HG03103 (cell line): ENCODE measurements around the gene CDKN2B-AS1.

Experiments
- ATAC-seq: cut with Tn5 transposase; IDR thresholded peaks from one replicate; pipeline ENCODE4 v1.9.1; 2021; ENCODE audit warnings: low read depth; ENCODE audit not compliant: unreplicated experiment

The CDKN2B-AS1 gene

GRCh38 chr9:22114956-22115355 lies 120.4 kb downstream of the CDKN2B-AS1 start:
- ATAC-seq = no peak

DNA sequence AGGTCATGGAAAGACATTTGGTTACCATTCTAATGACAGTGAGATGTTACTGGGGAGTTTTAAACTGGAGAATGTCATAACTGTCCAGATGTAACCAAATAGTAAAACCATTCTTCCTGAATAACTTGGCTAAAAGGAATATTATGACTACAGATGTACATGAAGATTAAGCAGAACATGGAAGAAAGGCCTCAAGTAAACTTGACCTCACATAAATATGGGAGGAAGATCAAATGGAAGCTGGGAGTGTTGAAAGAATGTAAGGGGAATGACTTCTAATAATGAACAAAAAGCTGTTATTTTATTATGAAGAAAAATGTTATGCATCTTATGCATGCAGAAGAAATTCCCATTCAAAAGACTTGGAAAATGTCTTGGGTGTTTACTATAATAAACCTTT lies 122.2 kb downstream of the CDKN2B-AS1 start:
- ATAC-seq = no peak

DNA sequence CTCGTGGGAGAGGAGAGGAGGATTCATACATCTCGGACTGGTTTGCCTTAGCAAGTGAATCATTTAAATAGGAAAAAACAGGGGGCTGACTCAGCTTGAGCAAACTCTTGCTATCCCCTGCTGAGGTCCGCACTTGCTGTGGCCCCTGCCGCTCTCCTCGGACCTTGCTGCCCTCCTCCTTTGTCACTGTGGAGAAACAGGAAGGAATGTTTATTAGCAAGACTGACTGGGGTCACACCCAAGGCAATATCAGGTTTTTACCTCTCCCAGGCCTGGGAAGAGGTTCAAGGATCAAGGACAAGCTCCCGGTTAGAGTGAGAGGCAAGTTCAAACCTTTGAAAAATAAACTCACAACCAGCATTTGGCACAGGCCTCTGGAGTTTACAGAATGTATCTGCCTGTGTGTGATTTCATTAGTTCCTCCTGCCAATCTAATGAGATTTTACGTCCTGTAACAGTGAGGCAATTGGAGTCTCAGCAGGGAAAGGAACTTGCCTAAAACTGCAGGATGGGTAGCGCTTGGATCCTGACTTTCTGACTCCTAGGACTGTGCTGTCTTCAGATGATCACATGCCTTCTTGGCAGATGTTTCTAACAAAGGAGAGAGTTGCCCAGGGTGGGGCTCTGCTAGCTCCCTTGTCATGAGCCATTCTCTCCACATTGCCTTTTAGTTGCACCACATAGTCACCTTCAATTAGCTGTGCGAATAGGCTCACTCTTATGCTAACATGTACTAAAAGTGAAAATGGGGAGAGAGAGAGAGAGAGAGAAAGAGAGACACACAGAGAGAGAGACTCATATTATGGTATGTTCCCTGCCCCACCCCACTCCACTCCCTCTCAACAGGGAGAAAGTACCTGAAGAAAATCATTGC lies 123.2 kb downstream of the CDKN2B-AS1 start:
- no peak for ATAC-seq

GRCh38 chr9:22118810-22119521 lies 124.4 kb downstream of the CDKN2B-AS1 start:
- no peak for ATAC-seq

DNA sequence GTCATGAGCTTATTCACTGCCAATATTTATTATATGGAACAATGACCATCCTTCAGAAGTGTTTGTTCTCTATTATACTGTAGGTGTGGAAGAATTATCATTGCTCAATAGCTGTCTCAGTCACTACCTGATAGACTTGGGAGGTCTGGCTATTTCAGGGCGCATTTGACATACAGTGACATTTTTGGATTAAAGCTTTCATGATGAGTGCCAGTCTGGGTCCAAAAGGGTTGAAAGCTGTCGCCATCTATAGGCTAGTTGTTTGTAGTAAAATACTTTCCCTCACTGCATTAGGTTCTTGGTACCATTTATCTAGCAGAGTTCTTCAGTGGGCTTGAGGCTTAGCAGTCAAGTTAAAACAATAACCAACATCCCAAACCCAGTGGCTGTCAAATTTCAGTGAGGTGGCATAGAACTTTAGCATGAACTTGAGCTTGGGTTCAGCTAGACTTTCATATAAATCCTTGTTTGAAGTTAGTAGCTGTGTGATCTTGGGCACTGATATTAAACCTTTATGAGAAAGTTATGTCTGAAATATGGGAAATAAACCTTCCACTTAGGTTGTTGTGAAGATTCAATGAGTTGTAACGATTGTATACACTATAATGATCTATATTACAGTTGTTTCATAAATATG lies 125.0 kb downstream of the CDKN2B-AS1 start:
- no peak for ATAC-seq

- ATAC-seq = no peak
Measured at GRCh38 chr9:22120159-22120549, 125.6 kb downstream of the CDKN2B-AS1 start.

DNA sequence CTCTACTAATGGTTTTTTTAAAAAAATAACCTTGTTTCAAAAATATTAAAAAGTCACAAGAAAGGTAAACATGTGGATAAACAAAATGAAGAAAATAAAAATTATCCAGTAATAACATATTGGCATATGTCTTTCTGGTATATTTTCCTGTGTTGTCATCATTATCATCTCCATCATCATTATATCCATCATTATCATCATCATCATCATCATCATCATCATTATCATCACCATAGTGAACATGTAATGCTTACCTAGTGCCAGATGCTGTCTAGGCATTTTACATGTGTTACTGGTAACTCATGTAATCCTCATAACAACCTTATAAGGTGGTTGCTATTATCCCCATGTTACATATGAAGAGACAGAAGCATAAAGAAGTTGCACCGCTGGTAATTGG lies 126.0 kb downstream of the CDKN2B-AS1 start:
- no peak for ATAC-seq

GRCh38 chr9:22124263-22125011 lies 129.8 kb downstream of the CDKN2B-AS1 start:
- ATAC-seq = no peak

GRCh38 chr9:22129133-22129532 lies 134.5 kb downstream of the CDKN2B-AS1 start:
- no peak for ATAC-seq

GRCh38 chr9:22129633-22130032 lies 135.0 kb downstream of the CDKN2B-AS1 start:
- ATAC-seq = no peak

GRCh38 chr9:22131817-22132216 lies 137.2 kb downstream of the CDKN2B-AS1 start:
- ATAC-seq = no peak

DNA sequence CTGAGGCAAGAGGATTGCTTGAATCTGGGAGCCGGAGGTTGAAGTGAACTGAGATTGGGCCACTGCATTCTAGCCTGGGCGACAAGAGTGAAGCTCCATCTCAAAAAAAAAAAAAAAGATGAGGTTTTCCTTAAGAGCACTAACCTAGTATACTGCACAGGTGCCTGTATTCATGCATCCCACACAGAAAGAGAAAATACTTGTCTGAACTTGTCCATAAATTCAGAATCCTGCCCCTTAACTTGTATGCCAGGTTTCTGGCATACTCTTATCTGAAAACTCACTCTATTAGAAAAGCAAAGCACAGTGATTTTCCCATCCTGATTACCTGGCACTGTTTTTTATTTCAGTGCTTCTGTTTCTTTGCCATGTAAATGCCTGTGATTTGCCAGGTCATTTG lies 139.8 kb downstream of the CDKN2B-AS1 start:
- ATAC-seq = no peak

DNA sequence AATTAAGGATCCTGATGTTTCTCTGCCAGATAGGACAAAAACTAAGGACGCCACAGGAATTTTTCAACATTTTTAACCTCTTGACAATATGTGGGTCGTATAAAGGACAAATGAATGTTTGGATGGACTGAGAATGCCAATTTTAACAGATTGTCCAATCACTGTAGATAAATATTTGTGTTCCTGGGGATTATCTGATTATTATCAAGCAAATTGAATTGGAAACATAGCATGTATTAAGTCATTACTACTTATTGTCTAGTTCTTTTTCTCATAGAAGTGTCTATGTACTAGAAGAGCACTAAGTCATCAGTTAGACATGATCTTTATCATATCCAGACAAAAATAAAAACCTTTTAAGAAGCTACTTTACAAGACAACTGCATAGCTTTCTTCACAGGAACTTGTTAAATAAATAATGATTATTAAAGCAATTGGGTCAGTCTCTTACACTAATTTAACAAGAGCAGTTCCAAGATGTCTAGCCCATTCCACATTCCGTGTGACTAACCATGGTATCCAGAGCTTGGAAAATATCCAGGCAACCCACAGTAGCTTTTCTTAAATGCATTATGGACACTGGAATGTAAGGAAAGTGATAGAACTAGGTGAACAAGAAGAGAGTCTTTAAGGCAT lies 142.0 kb downstream of the CDKN2B-AS1 start:
- no peak for ATAC-seq

DNA sequence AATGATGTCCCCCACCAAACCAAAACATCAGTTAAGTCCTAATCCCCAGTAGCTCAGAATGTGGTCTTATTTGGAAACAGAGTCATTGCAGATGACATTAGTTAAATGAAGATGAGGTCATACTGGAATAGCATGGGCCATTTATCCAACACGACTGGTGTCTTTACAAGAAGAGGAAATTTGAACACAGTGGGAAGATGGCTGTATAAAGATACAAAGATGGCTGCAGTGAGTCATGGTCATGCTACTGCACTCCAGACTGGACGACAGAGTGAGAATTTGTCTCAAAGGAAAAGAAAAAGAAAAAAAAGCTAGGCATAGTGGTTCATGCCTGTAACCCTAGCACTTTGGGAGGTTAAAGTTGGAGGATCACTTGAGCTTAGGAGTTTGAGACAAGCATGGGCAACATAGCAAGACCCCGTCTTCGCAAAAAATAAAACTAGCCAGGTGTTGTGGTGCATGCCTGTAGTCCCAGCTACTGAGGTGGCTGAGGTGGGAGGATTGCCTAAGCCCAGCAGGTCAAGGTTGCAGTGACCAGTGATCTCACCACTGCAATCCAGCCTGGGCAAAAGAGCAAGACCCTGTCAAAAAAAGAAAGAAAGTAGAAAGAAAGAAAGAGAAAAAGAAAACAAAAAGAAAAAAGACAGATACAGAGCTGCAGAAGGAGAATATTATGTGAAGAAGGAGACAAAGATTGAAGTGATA lies 144.5 kb downstream of the CDKN2B-AS1 start:
- no peak for ATAC-seq

GRCh38 chr9:22141908-22142307 lies 147.3 kb downstream of the CDKN2B-AS1 start:
- ATAC-seq = no peak

DNA sequence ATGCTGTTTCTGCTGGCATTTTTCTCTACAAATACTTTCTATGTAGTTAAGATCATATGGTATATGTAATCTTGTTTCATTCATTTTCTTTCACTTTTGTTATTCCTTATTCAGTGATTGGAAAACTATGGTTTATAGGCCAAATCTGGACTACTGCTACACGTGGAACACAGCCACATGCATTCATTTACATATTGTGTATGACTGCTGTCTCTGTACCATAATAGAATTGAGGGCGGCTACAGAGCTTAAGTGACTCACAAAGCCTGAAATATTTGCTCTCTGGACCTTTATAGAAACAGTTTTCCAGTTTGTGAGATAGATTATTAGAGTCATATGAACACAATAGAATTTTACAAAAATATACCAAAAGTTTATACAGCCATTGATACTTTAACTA lies 148.1 kb downstream of the CDKN2B-AS1 start:
- no peak for ATAC-seq

DNA sequence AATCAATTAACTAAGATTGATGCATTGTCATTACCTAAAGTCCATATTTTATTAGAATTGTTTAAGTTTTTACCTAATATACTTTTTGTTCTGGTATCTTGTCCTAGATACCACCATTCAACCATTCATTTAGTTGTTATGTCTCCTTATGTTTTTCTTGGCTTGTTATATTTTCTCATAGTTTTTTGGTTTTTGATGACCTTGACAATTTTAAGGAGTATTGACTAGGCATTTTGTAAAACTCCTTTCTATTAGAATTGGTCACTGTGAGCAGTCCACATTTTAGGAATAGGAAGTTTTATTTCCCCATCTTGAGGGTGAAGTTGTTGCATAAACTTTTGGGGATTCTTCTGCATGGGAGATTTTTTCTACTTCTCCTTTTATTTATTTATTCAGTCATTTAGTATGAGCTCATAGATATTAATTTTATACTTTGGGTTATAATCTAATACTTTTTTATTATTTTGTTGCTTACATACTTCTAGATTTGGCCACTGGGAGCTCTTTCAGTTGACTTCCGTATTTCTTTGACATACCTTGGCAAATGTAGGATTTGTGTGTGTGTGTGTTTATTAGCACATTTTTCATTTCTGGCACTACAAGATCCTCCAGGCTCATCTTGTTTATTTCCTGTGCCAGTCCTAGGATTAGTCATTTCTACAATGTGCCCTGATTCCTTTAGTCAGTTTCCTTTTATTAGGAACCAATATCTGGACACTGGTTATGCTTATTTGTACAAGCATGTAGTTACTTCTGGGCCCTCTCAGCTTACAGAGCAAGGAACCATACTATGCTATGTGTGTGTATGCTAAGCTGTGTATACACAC lies 149.4 kb downstream of the CDKN2B-AS1 start:
- no peak for ATAC-seq

DNA sequence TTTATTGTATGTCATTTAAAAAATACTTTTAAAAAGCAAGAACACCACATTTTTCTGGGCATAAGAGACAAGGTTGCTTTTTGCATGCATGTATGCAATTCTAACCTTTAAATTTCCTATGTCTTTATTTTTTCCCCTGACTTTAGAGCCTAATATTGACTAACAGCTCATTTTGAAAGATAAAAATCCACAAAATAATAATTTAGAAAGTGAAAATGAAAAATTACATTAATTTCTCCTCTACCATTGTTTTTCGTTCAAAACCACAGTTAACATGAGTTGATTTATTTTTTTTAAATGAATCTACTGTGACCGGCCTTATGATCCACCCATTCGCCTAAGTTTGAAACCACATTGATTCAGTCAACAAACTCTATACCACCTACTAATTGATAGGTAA lies 152.0 kb downstream of the CDKN2B-AS1 start:
- no peak for ATAC-seq
